ENCODE measurements around the gene TOP3B. TPM values are rescaled to one million over a fixed set of nuclear protein-coding genes. Genes with fewer than 3 reads are reported as not detected.

The TOP3B gene
- total RNA-seq, 1 experiment from 2014 or later: 29.3 TPM

DNA sequence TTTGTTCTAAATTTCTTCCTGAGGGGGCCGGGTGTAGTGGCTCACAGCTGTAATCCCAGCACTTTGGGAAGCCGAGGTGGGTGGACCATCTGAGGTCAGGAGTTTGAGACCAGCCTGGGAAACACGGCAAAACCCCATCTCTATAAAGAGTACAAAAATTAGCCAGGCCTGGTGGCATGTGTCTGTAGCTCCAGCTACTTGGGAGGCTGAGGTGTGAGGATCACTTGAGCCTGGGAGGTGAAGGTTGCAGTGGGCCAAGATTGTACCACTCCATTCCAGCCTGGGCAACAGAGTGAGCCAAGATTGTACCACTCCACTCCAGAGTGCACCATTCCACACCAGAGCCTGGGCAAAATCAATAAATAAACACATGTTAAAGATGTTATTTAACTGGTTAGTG lies 20.6 kb upstream of the TOP3B start:
- TF ChIP-seq, protein P1, sequence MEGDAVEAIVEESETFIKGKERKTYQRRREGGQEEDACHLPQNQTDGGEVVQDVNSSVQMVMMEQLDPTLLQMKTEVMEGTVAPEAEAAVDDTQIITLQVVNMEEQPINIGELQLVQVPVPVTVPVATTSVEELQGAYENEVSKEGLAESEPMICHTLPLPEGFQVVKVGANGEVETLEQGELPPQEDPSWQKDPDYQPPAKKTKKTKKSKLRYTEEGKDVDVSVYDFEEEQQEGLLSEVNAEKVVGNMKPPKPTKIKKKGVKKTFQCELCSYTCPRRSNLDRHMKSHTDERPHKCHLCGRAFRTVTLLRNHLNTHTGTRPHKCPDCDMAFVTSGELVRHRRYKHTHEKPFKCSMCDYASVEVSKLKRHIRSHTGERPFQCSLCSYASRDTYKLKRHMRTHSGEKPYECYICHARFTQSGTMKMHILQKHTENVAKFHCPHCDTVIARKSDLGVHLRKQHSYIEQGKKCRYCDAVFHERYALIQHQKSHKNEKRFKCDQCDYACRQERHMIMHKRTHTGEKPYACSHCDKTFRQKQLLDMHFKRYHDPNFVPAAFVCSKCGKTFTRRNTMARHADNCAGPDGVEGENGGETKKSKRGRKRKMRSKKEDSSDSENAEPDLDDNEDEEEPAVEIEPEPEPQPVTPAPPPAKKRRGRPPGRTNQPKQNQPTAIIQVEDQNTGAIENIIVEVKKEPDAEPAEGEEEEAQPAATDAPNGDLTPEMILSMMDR (IDR thresholded peaks at IDR 0.05; ENCODE audit: unreplicated experiment): no peak
- H3K4me3 Mint-ChIP-seq (ENCODE audit: unreplicated experiment): no peak overlapping the region
- intact Hi-C loops (cut with micrococcal nuclease): no loop called here
- H3K27me3 Mint-ChIP-seq (ENCODE audit: insufficient read depth, unreplicated experiment): peaks cover 45% of the 10 kb centered on the region
- no peak for DNase-seq (ENCODE audit: unreplicated experiment)
- H3K27ac Mint-ChIP-seq (ENCODE audit: low read depth, unreplicated experiment): no peak overlapping the region
- ChIA-PET CTCF (no interaction called here), POLR2A (no interaction called here)
- no peaks in the 10 kb centered on the region for H3K9me3 Mint-ChIP-seq (ENCODE audit: unreplicated experiment)
- BruUV-seq (replicated peaks): no TSS peak
- no peaks in the 10 kb centered on the region for H3K36me3 Mint-ChIP-seq (ENCODE audit: insufficient read depth, unreplicated experiment)
- H3K4me1 Mint-ChIP-seq (ENCODE audit: insufficient read depth, unreplicated experiment): no peaks in the 10 kb centered on the region

DNA sequence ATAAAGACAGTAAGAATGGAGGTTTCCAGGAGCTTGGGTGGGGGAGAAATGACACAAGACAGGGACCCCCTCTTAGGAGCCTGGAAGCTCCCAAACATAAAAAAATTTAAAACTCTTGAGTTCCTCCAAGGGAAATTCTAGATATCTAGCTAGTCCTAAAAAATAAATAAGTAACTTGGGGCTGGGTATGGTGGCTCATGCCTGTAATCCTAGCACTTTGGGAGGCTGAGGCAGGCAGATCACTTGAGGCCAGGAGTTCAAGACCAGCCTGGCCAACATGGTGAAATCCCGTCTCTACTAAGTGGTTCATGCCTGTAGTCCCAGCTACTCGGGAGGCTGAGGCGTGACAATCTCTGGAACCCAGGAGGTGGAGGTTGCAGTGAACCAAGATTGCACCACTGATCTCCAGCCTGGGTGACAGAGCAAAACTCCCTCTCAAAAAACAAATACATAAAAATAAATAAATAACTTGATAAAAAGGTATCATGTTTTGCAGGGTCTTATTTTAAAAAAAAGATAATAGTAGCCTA lies 20.0 kb upstream of the TOP3B start:
- no peaks in the 10 kb centered on the region for H3K36me3 Mint-ChIP-seq (ENCODE audit: insufficient read depth, unreplicated experiment)
- POLR2A ChIA-PET: interaction anchor here (1.6 kb wide), 1 partner anchor 20 kb away, joined by 4 read pairs; the partner anchor contains the start of gene TOP3B

DNA sequence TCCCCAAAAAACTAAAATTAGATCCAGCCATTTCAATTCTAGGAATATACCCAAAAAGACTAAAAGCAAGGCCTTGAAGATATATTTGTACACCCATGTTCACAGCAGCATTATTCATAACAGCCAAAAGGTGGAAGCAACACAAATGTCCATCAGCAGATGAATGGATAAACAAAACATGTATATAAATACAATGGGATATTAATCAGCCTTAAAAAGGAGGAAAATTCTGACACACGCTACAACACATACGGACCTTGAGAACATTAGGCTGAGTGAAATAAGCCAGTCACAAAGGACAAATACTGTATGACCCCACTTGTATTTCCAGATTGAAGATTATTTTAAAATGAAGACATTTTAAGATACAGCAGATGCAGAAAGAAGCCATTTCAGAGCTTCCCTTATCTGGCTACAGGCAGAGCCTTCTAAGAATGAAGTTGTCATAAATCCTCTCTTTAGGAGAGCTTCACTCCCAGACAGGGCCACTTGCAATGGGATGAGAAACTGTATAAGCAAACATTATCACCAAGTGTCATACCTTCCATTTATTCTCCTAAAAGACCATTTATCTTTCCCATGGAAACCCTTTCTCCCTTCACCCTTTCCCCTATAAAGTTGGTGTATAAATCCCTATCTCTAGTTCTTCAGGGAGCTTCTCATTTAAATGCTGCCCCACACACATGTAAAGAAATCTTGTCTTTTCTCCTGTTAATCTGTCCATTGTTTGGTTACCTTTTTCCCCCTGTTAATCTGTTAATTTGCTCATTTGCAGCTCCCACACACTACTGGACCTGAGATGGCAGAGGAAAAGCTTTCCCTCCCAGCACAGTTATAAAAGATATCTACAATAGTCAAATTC lies 19.3 kb upstream of the TOP3B start:
- TF ChIP-seq, protein P1 (IDR thresholded peaks at IDR 0.05; ENCODE audit: unreplicated experiment): no peak
- no peak overlapping the region for H3K27ac Mint-ChIP-seq (ENCODE audit: low read depth, unreplicated experiment)
- CTCF ChIA-PET: interaction anchor here (0.9 kb wide), 1 partner anchor 30 kb away, joined by 4 read pairs; no protein-coding TSS in a partner anchor
- H3K9me3 Mint-ChIP-seq (ENCODE audit: unreplicated experiment): no peaks in the 10 kb centered on the region
- no peaks in the 10 kb centered on the region for H3K36me3 Mint-ChIP-seq (ENCODE audit: insufficient read depth, unreplicated experiment)
- H3K27me3 Mint-ChIP-seq (ENCODE audit: insufficient read depth, unreplicated experiment): peaks cover 54% of the 10 kb centered on the region
- POLR2A ChIA-PET: interaction anchor here (1.1 to 1.6 kb wide), 2 partner anchors 11 to 19 kb away, joined by 4 read pairs; partner anchors contain the start of gene TOP3B
- BruUV-seq (replicated peaks): no TSS peak
- intact Hi-C loops (cut with micrococcal nuclease): no loop called here
- no peak overlapping the region for H3K4me3 Mint-ChIP-seq (ENCODE audit: unreplicated experiment)
- no peaks in the 10 kb centered on the region for H3K4me1 Mint-ChIP-seq (ENCODE audit: insufficient read depth, unreplicated experiment)
- no peak for DNase-seq (ENCODE audit: unreplicated experiment)

More for the DNA sequence above, 20.0 kb upstream of the TOP3B start:
- TF ChIP-seq, protein P1 (IDR thresholded peaks at IDR 0.05; ENCODE audit: unreplicated experiment): no peak
- intact Hi-C loops (cut with micrococcal nuclease): no loop called here
- CTCF ChIA-PET: interaction anchor here (0.9 kb wide), 1 partner anchor 30 kb away, joined by 4 read pairs; no protein-coding TSS in a partner anchor
- Mint-ChIP-seq H3K27me3 (ENCODE audit: insufficient read depth, unreplicated experiment) (peaks cover 52% of the 10 kb centered on the region), H3K27ac (ENCODE audit: low read depth, unreplicated experiment) (no peak overlapping the region), H3K4me1 (ENCODE audit: insufficient read depth, unreplicated experiment) (no peaks in the 10 kb centered on the region), H3K4me3 (ENCODE audit: unreplicated experiment) (no peak overlapping the region), H3K9me3 (ENCODE audit: unreplicated experiment) (no peaks in the 10 kb centered on the region)
- no peak for DNase-seq (ENCODE audit: unreplicated experiment)
- no TSS peak for BruUV-seq (replicated peaks)

DNA sequence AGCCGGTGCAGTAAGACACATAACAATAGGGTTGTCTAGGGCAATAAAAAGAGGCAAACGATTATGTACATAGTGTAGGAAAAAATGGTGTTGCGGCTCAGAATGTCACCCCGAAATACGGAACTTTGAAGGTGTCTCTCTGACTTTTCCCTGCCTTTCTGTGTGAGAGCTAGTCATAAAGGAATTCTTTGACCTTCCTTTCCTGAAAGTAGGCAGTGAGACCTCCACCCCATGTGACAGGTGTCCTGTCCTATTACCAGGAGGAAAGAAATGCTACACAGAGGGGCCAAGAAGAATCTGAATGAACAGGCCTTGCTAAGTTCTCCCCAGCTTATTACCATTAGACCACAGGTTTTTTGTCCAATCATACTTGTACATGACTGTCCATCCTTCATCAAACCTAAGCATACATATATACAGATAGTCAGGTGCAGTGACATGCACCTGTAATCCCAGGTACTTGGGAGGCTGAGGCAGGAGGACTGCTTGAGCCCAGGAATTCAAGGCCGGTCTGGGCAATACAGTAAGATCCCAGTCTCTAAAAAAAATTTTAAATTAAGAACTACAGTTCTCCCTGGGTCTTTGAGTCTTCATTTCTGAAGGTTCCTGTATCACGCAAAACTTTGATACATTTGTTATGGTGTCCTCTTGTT lies 16.1 kb upstream of the TOP3B start:
- intact Hi-C loops (cut with micrococcal nuclease): no loop called here
- no peak overlapping the region for H3K27ac Mint-ChIP-seq (ENCODE audit: low read depth, unreplicated experiment)
- no TSS peak for BruUV-seq (replicated peaks)
- no peaks in the 10 kb centered on the region for H3K36me3 Mint-ChIP-seq (ENCODE audit: insufficient read depth, unreplicated experiment)
- ChIA-PET CTCF (interaction anchor here (1.4 kb wide), 1 partner anchor 27 kb away, joined by 3 read pairs; no protein-coding TSS in a partner anchor), POLR2A (no interaction called here)
- no peak for DNase-seq (ENCODE audit: unreplicated experiment)
- TF ChIP-seq, protein P1 (IDR thresholded peaks at IDR 0.05; ENCODE audit: unreplicated experiment): no peak
- H3K27me3 Mint-ChIP-seq (ENCODE audit: insufficient read depth, unreplicated experiment): peaks cover 54% of the 10 kb centered on the region
- no peak overlapping the region for H3K4me3 Mint-ChIP-seq (ENCODE audit: unreplicated experiment)
- no peaks in the 10 kb centered on the region for H3K4me1 Mint-ChIP-seq (ENCODE audit: insufficient read depth, unreplicated experiment)
- no peaks in the 10 kb centered on the region for H3K9me3 Mint-ChIP-seq (ENCODE audit: unreplicated experiment)

Measured in MCF 10A (cell line).